Esophagus squamous epithelium (tissue), 5 donors: Measurements from ENCODE around the gene TPD52L1. TPM values are rescaled to one million over a fixed set of nuclear protein-coding genes. Genes with fewer than 3 reads are reported as not detected.

Experiments
- DNase-seq: peaks from one replicate; lab custom pipeline; 2025; lab: John Stamatoyannopoulos, UW
- H3K27ac ChIP-seq, 4 donors: fragments of 200-600 bp; sonication (generic); one replicate each; pipeline ENCODE4 v1.5.1; 2016 to 2019; ENCODE audit warnings: mild to moderate bottlenecking in 1 of 4
- H3K27me3 ChIP-seq, 4 donors: fragments of 200-600 bp; sonication (generic); 1 replicate in 3 of 4; 2 replicates in 1 of 4; pipeline versions ENCODE4 v1.5.1 to v1.6.0; 2017 to 2021; ENCODE audit warnings: antibody characterized with exemption in 1 of 4
- H3K36me3 ChIP-seq, 3 donors: fragments of 200-600 bp; sonication (generic); one replicate each; pipeline ENCODE4 v1.5.1; 2016 to 2019
- H3K4me1 ChIP-seq, 3 donors: fragments of 200-600 bp; sonication (generic); one replicate each; pipeline ENCODE4 v1.5.1; 2017 to 2019
- H3K4me3 ChIP-seq, 4 donors: fragments of 200-600 bp; sonication (generic); 1 replicate in 3 of 4; 2 replicates in 1 of 4; pipeline ENCODE4 v1.5.1; 2016 to 2019; ENCODE audit warnings: mild to moderate bottlenecking in 2 of 4, moderate library complexity in 1 of 4
- H3K9me3 ChIP-seq, 3 donors: fragments of 200-600 bp; sonication (generic); one replicate each; pipeline ENCODE4 v1.5.1; 2016 to 2019
- POLR2A ChIP-seq, 4 donors: fragments of 450-650 bp; IDR thresholded peaks; one replicate each; pipeline ENCODE4 v1.6.1; 2017; ENCODE audit warnings: antibody characterized with exemption in 4 of 4, mild to moderate bottlenecking in 4 of 4, moderate library complexity in 3 of 4
- WGBS, 2 donors: methylation state at CpG; one replicate each; pipeline ENCODE4 v1.1.5; 2018; 5-methylcytosine and 5-hydroxymethylcytosine counted together
- intact Hi-C: fragments of 100-400 bp; cut with DNase I; formaldehyde crosslinking; loops from one replicate; pipeline ENCODE4 v1.15.0; 2022
- total RNA-seq, 4 donors: library from RNA; depleted of rRNA; stranded (reverse); fragments of >200 nt; gene quantifications; one replicate each; pipeline ENCODE4 v1.1.0, GENCODE V29; 2016
- TF ChIP-seq, protein P1 (sequence below), 6 experiments: fragments of 450-650 bp in 4 of 6; fragments of 200-600 bp in 2 of 6; sonication (generic) in 2 of 6; IDR thresholded peaks; one replicate each; pipeline ENCODE4 v1.5.1; 2016 to 2019; ENCODE audit warnings: antibody characterized with exemption in 6 of 6, mild to moderate bottlenecking in 4 of 6, moderate library complexity in 4 of 6
- donor health status: DM: yes; HTN: yes; CAD: no.

Gene TPD52L1
- total RNA-seq, 4 donors from 2014 or later, result 202 to 409 (median 275) TPM

DNA sequence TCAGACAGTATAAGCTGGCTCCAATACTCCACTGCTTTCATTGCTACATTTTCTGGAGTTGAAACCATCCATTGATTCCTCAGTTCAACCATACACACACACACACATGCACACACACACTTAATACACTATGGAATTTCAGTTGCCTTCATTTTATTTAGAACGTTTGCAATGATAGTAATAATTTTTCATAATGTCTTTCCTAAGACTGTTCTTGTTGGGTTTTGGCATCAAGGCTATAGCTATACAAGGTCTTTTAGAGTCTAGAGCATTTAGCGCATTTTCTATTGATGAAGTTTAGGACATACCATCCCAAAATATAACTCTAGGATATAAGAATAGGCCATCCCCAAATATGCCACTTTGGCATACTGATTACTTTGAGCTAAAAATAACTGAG is 15.5 kb upstream of the TPD52L1 start:
- no peaks in the 10 kb centered on the region for H3K9me3 ChIP-seq
- no peaks in the 10 kb centered on the region for H3K27me3 ChIP-seq
- TF ChIP-seq, protein P1, sequence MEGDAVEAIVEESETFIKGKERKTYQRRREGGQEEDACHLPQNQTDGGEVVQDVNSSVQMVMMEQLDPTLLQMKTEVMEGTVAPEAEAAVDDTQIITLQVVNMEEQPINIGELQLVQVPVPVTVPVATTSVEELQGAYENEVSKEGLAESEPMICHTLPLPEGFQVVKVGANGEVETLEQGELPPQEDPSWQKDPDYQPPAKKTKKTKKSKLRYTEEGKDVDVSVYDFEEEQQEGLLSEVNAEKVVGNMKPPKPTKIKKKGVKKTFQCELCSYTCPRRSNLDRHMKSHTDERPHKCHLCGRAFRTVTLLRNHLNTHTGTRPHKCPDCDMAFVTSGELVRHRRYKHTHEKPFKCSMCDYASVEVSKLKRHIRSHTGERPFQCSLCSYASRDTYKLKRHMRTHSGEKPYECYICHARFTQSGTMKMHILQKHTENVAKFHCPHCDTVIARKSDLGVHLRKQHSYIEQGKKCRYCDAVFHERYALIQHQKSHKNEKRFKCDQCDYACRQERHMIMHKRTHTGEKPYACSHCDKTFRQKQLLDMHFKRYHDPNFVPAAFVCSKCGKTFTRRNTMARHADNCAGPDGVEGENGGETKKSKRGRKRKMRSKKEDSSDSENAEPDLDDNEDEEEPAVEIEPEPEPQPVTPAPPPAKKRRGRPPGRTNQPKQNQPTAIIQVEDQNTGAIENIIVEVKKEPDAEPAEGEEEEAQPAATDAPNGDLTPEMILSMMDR (IDR thresholded peaks at IDR 0.05), result no peak
- no peak for TF ChIP-seq POLR2A (IDR thresholded peaks at IDR 0.05)
- no peaks in the 10 kb centered on the region for H3K36me3 ChIP-seq
- no peak for DNase-seq
- H3K4me1 ChIP-seq, result no peaks in the 10 kb centered on the region
- intact Hi-C loops, result no loop called here
- no peak overlapping the region for H3K27ac ChIP-seq
- WGBS, 2 donors, result 74 to 75% methylated on average over 2 of the region's 2 CpGs
- H3K4me3 ChIP-seq, result no peak overlapping the region

DNA sequence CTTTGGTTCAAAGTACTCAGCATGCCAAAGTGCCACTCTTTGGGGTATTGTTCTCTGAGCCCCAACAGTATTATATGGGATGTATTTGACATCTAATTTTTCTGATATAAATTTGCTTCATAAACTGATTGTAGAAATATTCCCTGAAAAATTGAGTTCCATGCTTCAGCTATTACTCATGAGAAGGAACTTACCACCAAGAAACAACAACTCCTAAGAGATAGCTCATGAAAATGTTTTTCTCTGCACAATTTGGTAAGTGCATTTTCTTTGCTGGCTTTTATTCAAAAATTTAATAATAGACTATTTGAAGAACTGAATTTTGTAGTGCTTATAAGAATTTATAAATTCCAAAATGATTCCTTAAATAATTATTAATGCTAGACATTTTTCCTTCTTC is 12.8 kb upstream of the TPD52L1 start:
- no peaks in the 10 kb centered on the region for H3K36me3 ChIP-seq
- H3K4me3 ChIP-seq, result no peak overlapping the region
- no peaks in the 10 kb centered on the region for H3K4me1 ChIP-seq
- intact Hi-C loops, result no loop called here
- no peaks in the 10 kb centered on the region for H3K27me3 ChIP-seq
- no peak for DNase-seq
- H3K9me3 ChIP-seq, result no peaks in the 10 kb centered on the region
- no peak overlapping the region for H3K27ac ChIP-seq
- TF ChIP-seq POLR2A (IDR thresholded peaks at IDR 0.05), result no peak
- TF ChIP-seq, protein P1 (IDR thresholded peaks at IDR 0.05), result no peak

DNA sequence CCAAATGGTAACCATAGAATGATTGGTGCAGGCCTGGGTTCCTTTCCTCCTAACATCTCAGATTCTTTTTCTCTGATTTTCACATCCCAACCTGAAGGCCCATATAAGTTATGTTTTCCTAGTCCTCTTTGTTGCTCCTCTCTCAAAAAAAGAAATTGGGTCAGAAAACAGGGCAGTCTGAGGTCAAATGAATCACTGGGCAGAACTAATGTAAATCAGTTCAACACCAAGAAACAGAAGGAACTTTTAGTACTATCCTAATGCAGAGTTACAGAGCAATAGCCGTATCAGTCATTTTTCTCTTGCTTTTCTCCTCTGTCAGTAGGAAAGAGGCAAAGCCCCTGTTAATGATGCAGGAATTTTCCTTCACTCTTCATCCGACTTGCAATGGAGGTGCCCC is 11.0 kb upstream of the TPD52L1 start:
- H3K4me1 ChIP-seq, result no peaks in the 10 kb centered on the region
- H3K4me3 ChIP-seq, result no peak overlapping the region
- 92 to 97% methylated on average over 1 to 2 of the region's 2 CpGs for WGBS, 2 donors
- intact Hi-C loops, result no loop called here
- no peaks in the 10 kb centered on the region for H3K9me3 ChIP-seq
- TF ChIP-seq, protein P1 (IDR thresholded peaks at IDR 0.05), result no peak
- TF ChIP-seq POLR2A (IDR thresholded peaks at IDR 0.05), result no peak
- no peaks in the 10 kb centered on the region for H3K27me3 ChIP-seq
- no peaks in the 10 kb centered on the region for H3K36me3 ChIP-seq
- H3K27ac ChIP-seq, result no peak overlapping the region
- no peak for DNase-seq

DNA sequence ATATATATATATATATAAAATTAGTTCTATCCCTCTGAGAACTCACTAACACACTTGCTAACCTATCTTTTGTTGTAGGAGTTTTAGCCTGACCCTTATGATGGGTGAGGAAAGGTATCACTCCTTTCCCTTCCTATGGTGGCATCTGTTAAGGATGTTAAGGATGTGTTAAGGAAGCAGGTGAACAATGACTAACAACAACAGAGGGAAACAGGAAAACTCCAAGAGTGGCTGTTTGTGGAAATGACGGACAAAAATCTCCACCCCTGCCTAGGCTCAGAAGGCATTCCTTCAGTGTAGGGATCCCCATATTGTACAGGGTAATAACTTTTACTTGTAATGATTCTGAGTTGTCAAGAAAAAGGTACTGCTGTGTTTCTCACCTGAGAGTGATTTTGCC is 8.8 kb upstream of the TPD52L1 start:
- intact Hi-C loops, result no loop called here
- no peak overlapping the region for H3K4me3 ChIP-seq
- H3K27ac ChIP-seq, result no peak overlapping the region
- H3K27me3 ChIP-seq, result no peaks in the 10 kb centered on the region
- TF ChIP-seq, protein P1 (IDR thresholded peaks at IDR 0.05), result no peak
- no peak for DNase-seq
- 75 to 83% methylated on average over 1 of the region's 1 CpG for WGBS, 2 donors
- no peaks in the 10 kb centered on the region for H3K9me3 ChIP-seq
- H3K4me1 ChIP-seq, result peaks cover 0 to 10% (median 4%) of the 10 kb centered on the region in 3 donors
- H3K36me3 ChIP-seq, result no peaks in the 10 kb centered on the region

DNA sequence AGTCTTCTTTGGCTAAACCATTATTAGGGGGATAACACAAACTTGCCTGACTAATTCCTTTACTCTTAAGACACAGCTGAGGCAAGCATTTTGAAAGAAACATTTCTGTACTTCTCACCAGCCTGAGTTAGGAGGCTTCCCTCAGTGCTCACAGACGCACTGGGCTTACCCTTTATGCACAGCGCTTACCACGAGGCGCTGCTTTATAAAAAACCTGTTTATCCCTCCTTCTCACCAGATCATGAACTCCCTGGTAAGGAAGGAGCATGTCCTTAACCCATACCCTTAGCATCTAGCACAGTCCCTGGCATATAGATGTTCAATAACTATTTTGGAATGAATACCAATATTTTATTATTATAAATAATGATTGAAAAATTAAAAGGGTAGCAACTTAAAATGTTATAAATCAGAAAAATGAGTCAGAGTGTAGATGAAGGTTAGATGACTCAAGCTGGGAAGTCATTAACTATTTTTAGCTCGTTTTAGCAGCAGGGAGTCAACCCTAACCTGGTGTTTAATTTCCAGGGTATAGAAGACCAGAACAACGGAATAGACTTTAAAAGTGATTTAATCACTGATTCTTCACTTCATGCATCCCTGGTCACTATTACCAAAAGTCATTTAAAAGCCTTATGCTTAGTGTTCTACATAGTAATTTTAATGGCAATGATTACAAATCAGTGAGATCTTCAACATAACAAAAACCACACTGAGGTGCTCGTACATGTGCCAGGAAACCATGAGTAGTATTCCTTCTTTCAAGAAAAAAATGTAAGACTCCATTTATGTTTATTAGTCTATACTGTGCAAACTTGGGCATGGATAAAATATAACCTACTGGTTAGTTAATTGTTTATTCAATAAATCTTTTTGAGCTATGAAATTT is 4.1 kb upstream of the TPD52L1 start:
- H3K9me3 ChIP-seq, result no peaks in the 10 kb centered on the region
- TF ChIP-seq POLR2A (IDR thresholded peaks at IDR 0.05), result no peak
- TF ChIP-seq, protein P1 (IDR thresholded peaks at IDR 0.05), result no peak
- peaks cover 0 to 29% (median 7%) of the 10 kb centered on the region in 3 donors for H3K4me1 ChIP-seq
- DNase-seq, result no peak
- intact Hi-C loops, result loop anchor here (10.0 kb wide), 1 partner anchor 145 kb away; no protein-coding TSS in a partner anchor
- 28 to 52% methylated on average over 7 of the region's 7 CpGs for WGBS, 2 donors
- peaks cover 0 to 3% (median 0%) of the 10 kb centered on the region in 4 donors for H3K27me3 ChIP-seq
- no peak overlapping the region for H3K27ac ChIP-seq
- no peak overlapping the region for H3K4me3 ChIP-seq
- no peaks in the 10 kb centered on the region for H3K36me3 ChIP-seq
